Measurements from ENCODE around the gene MAP3K4. TPM values are rescaled to one million over a fixed set of nuclear protein-coding genes. Genes with fewer than 3 reads are reported as not detected.

The MAP3K4 gene
- polyA plus RNA-seq, 3 donors = 3.2 to 12.3 (median 3.5) TPM

DNA sequence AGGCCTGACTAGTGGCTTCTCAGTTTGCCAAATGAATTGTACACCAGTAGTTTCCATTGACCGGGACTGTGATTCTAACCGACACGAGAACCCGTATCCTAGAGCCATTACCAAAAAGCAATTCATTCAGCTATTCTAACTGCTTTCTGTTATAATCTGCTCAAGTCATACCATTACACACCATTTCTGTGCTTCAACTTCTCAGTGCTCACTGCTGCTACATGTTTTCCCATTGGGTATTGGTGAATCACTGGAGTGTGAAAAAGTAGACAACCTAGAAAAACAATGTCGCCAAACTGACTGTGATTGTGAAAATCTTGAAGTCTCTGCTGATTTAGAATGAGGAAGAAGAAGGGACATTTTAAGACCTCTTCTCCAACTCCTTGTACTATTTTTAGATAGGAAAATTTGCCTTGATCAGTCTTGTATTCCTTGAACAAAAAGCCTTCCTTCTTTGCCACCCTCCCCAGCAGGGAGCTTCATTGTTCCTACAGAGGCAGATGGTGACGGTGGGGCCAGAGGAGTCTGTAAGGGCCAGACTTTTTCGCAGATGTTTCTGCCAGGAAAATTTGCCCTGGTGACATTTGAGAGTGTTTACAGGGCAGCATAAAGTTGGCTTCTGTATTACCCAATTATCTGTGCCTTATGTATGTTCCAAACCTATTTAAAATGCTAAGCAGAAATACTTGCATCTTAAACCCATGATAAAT, 31.7 kb upstream of the MAP3K4 start:
- Mint-ChIP-seq H3K27me3 (ENCODE audit: low read depth in 3 of 3) (peaks cover 0 to 4% (median 4%) of the 10 kb centered on the region in 3 donors), H3K36me3 (no peaks in the 10 kb centered on the region), H3K27ac (no peak overlapping the region), H3K9me3 (peaks cover 0 to 6% (median 0%) of the 10 kb centered on the region in 7 donors), H3K4me3 (no peak overlapping the region), H3K4me1 (no peaks in the 10 kb centered on the region)
- H3K9ac ChIP-seq (ENCODE audit: insufficient read depth, low read length, poor library complexity, severe bottlenecking) = no peak overlapping the region
- no peak overlapping the region for H3K27ac ChIP-seq (ENCODE audit: low read depth in 1 of 2, low read length in 2 of 2)
- no peaks in the 10 kb centered on the region for H3K36me3 ChIP-seq (replicated peaks in 1 of 2; ENCODE audit: control insufficient read depth in 1 of 2, insufficient read depth in 2 of 2, low read length in 2 of 2)
- intact Hi-C loops (cut with micrococcal nuclease) = no loop called here
- H3K4me2 ChIP-seq (replicated peaks; ENCODE audit: extremely low read depth, low read length, poor library complexity, severe bottlenecking) = no peak overlapping the region
- no peaks in the 10 kb centered on the region for H4K20me1 ChIP-seq (ENCODE audit: insufficient read depth, low read length)
- H3K79me2 ChIP-seq (ENCODE audit: insufficient read depth, low read length) = no peaks in the 10 kb centered on the region
- H3K4me3 ChIP-seq (replicated peaks in 1 of 3; ENCODE audit: low read depth in 2 of 3, low read length in 3 of 3) = no peak overlapping the region
- H3K4me1 ChIP-seq (ENCODE audit: control insufficient read depth in 1 of 2, insufficient read depth in 2 of 2, low read length in 2 of 2) = no peaks in the 10 kb centered on the region
- DNase-seq = no peak
- H2AFZ ChIP-seq (ENCODE audit: insufficient read depth, low read depth, low read length, poor library complexity, severe bottlenecking) = no peak overlapping the region
- TF ChIP-seq, protein P1, sequence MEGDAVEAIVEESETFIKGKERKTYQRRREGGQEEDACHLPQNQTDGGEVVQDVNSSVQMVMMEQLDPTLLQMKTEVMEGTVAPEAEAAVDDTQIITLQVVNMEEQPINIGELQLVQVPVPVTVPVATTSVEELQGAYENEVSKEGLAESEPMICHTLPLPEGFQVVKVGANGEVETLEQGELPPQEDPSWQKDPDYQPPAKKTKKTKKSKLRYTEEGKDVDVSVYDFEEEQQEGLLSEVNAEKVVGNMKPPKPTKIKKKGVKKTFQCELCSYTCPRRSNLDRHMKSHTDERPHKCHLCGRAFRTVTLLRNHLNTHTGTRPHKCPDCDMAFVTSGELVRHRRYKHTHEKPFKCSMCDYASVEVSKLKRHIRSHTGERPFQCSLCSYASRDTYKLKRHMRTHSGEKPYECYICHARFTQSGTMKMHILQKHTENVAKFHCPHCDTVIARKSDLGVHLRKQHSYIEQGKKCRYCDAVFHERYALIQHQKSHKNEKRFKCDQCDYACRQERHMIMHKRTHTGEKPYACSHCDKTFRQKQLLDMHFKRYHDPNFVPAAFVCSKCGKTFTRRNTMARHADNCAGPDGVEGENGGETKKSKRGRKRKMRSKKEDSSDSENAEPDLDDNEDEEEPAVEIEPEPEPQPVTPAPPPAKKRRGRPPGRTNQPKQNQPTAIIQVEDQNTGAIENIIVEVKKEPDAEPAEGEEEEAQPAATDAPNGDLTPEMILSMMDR (IDR thresholded peaks at IDR 0.05) = no peak
- H3K27me3 ChIP-seq (ENCODE audit: control insufficient read depth in 2 of 2, insufficient read depth in 2 of 2, low read length in 2 of 2) = no peaks in the 10 kb centered on the region
- 100% methylated on average over 3 of the region's 7 CpGs for WGBS (ENCODE audit: insufficient coverage)
- H3K9me3 ChIP-seq (replicated peaks in 1 of 2; ENCODE audit: control insufficient read depth in 1 of 2, insufficient read depth in 1 of 2, low read length in 2 of 2) = no peaks in the 10 kb centered on the region

GRCh38 chr6:160960839-160961238, 30.7 kb upstream of the MAP3K4 start:
- no peaks in the 10 kb centered on the region for H3K4me1 ChIP-seq (ENCODE audit: control insufficient read depth in 1 of 2, insufficient read depth in 2 of 2, low read length in 2 of 2)
- no peaks in the 10 kb centered on the region for H3K9me3 ChIP-seq (replicated peaks in 1 of 2; ENCODE audit: control insufficient read depth in 1 of 2, insufficient read depth in 1 of 2, low read length in 2 of 2)
- no peak for DNase-seq
- Mint-ChIP-seq H3K27me3 (ENCODE audit: low read depth in 3 of 3) (peaks cover 3 to 4% (median 4%) of the 10 kb centered on the region in 3 donors), H3K27ac (no peak overlapping the region), H3K4me3 (no peak overlapping the region), H3K4me1 (no peaks in the 10 kb centered on the region), H3K36me3 (no peaks in the 10 kb centered on the region), H3K9me3 (peaks cover 0 to 5% (median 0%) of the 10 kb centered on the region in 7 donors)
- no peak overlapping the region for H2AFZ ChIP-seq (ENCODE audit: insufficient read depth, low read depth, low read length, poor library complexity, severe bottlenecking)
- no peak overlapping the region for H3K27ac ChIP-seq (ENCODE audit: low read depth in 1 of 2, low read length in 2 of 2)
- no peaks in the 10 kb centered on the region for H3K36me3 ChIP-seq (replicated peaks in 1 of 2; ENCODE audit: control insufficient read depth in 1 of 2, insufficient read depth in 2 of 2, low read length in 2 of 2)
- no peaks in the 10 kb centered on the region for H3K27me3 ChIP-seq (ENCODE audit: control insufficient read depth in 2 of 2, insufficient read depth in 2 of 2, low read length in 2 of 2)
- no peak overlapping the region for H3K9ac ChIP-seq (ENCODE audit: insufficient read depth, low read length, poor library complexity, severe bottlenecking)
- WGBS (ENCODE audit: insufficient coverage) = 80% methylated on average over 1 of the region's 3 CpGs
- intact Hi-C loops (cut with micrococcal nuclease) = no loop called here
- no peak overlapping the region for H3K4me3 ChIP-seq (replicated peaks in 1 of 3; ENCODE audit: low read depth in 2 of 3, low read length in 3 of 3)
- no peaks in the 10 kb centered on the region for H4K20me1 ChIP-seq (ENCODE audit: insufficient read depth, low read length)
- no peak overlapping the region for H3K4me2 ChIP-seq (replicated peaks; ENCODE audit: extremely low read depth, low read length, poor library complexity, severe bottlenecking)
- no peaks in the 10 kb centered on the region for H3K79me2 ChIP-seq (ENCODE audit: insufficient read depth, low read length)
- TF ChIP-seq, protein P1 (IDR thresholded peaks at IDR 0.05) = no peak

Data from CD14-positive monocyte (primary cell).